ENCODE results near the gene TMEM41B.
"Not testable (repeated sequence)": the region's sequence is repeated elsewhere in the genome, so short reads cannot be mapped to it uniquely, and the experiment has no call there.

The TMEM41B gene

DNA sequence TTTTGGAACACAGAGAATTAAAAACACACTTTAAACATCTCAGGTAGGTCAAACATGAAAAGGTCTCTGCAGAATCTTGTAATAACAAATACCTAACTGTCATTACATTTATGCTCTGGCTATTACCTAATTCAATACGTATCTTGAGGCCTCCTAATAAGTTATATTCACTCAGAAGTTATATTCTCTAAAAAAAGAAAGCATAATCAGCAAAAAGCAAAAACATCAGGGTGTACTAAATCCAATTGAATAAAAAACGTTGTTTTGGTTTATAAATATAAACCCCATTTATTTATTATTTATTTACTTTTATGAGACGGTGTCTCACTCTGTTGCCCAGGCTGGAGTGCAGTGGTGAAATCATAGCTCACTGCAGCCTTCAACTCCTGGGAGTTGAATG is 10.2 kb downstream of the TMEM41B start:
- no peak for DNase-seq

DNA sequence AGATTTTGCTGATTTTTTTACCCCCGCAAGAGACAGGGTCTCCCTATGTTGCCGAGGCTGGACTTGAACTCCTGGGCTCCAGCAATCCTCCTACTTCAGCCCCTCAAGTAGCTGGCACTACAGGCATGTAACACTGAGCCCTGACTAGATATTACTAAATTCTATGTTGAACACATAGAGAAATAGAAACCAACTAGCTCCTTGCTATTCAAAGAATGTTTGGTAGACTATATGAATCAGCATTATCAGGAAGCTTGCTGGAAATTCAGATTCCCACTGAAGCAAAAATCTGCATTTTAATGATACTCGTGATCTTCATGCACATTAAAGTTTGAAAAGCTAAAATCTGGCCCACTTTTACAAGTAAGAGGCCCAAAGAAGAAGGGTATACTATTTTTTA is 11.9 kb downstream of the TMEM41B start:
- no peak for DNase-seq

- no peak for DNase-seq
Observed at GRCh38 chr11:9301720-9302119, 12.7 kb downstream of the TMEM41B start.

- DNase-seq: no peak
Observed at GRCh38 chr11:9293646-9294045, 20.7 kb downstream of the TMEM41B start.

GRCh38 chr11:9285850-9286587 is 28.4 kb downstream of the TMEM41B start:
- DNase-seq: no peak

GRCh38 chr11:9280655-9281301 is 33.6 kb downstream of the TMEM41B start:
- no peak for DNase-seq

DNA sequence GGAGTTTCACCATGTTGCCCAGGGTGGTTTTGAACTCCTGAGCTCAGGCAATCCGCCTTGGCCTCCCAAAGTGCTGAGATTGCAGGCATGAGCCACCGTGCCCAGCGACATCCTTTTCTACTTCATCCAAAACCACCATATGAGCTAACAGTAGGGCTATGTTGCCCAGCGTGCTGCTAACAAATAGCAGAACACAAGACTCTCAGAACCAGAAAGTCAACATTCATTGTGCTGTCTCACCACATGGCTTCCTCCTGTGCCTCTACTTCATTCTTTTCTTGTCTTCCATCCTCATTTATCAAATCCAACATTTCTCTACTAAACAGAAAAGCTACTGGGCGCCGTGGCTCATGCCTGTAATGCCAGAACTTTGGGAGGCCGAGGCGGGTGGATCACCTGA is 37.2 kb downstream of the TMEM41B start:
- DNase-seq: no peak

- no peak for DNase-seq
Observed at GRCh38 chr11:9276571-9276970, 37.8 kb downstream of the TMEM41B start.

GRCh38 chr11:9274499-9275258 is 39.7 kb downstream of the TMEM41B start:
- DNase-seq: no peak

DNA sequence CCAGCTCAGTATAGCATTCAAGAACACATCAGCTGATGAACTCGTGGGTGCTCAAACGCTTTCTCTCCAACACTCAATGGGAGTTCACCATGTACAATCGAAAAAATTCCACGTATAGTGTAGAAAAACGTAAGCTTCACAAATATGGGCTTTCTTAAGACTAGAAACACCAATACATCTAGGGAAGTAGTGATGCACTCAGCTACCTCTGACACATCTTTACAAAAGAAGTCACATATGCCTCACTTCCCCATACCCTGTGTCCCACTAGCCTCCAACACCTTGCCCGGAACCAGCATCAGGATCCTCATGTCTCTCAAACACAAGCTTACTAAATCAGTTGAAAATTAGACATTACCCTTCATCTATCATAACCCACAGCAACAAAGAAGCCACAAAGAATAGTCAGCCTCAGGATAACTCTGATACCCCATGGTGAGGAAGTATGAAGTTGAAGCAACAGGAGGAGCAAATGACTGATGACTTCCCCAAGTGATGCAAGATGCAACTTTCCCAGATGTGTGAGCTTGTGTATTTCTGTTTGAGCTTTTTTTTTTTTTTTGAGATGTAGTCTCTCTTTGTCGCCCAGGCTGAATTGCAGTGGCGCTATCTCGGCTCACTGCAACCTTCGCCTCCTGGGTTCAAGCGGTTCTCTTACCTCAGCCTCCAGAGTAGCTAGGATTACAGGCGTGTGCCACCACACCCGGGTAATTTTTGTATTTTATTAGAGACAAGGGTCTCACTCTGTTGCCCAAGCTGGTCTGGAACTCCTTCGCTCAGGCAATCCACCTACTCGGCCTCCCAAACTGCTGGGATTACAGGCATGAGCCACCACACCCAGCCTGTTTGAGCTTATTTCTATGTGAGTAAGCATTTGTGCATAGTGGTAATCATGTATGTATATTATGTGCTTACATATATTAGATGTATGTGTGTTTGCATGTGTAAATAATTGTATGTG is 40.7 kb downstream of the TMEM41B start:
- DNase-seq: no peak

DNA sequence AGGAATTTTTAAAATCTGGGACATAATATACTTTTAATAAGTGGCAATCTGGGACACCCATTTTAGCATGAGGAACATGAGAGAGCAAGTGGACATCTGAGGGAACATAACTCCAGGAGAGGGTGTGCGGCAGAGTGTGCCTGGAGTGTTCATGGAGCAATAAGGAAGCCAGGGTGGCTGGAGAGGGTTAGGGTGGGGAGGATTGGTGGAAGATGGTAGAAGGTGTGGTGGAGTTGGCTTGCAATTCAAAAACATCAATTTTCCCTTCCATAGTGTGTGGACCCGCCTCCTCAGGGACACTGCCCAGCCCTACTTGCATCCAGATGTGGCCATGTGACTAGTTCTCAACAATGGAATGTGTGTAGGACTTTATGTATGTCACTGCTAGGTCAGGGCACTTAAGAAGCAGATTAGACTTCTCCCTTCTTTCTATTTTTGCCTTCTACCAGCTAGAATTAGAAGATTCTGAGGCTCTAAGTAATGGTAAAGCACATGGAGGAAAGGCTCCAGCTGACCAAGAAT is 44.8 kb downstream of the TMEM41B start:
- DNase-seq: no peak

DNA sequence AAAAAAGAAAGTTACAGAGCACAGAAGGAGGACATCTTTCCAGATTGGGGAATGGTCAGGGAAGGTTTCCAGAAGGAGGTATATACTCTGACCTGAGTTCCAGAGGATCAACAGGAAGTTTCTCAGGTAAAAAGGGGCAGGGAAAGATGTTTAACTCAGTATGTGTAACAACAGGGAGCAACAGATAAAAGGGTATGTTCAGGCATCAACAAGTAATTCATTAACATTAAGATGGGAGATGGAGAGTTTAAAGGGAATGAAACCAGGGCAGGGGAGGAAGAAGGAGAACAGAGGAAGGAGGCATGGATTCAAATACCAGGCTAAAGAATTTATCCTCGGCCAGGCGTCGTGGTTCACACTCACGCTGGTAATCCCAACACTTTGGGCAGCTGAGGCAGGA is 46.7 kb downstream of the TMEM41B start:
- DNase-seq: no peak

GRCh38 chr11:9266926-9267325 is 47.5 kb downstream of the TMEM41B start:
- DNase-seq: no peak

- DNase-seq: no peak
Observed at GRCh38 chr11:9266132-9266736, 48.2 kb downstream of the TMEM41B start.

DNA sequence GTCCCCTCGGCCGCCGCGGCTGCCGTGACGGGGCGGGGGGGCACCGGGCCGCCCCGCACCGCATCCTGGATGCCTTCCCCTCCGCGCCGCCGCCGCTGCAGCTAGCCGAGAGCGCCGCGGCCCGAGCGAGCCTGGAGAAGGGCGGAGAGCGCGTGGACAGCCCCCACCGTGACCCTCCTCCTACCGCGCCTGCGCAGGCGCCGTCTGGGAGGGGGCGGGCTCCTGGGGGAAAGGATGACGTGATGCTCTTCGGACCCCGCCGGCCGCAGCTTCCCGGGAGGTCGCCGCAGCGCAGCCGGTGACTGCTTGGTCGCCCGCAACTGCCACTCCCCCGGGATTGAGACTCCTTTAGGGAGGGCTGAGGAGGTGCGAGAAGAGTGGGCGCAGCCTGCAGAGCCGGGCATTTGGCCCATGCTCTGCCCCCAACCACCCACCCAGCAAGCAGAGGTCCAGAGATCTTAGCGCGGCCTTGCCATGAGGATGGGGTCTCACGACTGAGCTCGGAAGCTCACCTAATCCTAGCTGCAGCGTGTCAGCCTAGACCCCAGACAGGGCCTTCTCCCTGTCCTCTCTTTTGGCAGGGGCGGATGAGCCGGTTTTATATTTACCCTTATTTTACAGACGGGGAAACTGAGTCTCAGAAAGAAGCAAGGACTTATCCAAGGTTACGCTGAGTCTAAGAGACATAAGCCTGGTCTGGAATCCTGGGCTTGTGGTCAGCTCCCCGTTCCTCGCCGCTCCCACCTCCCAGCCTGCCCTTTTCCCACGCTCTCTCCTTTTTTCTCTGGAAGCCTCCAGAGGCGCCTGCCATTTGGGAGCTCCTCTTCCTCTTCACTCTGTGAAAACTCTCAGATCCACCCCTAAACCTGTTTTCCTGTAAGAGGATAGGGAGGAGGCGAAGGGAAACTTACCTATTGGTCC is 48.9 kb downstream of the TMEM41B start, which contains the start of gene DENND5A:
TSS of gene DENND5A (minus strand) at position 140 of the 921 bp plus-strand sequence. CDS start 281 bp downstream, outside the sequence.
- DNase-seq: peak; percentile 55

GRCh38 chr11:9264316-9265210 is 49.8 kb downstream of the TMEM41B start:
- no peak for DNase-seq

GRCh38 chr11:9263840-9264315 is 50.5 kb downstream of the TMEM41B start:
- DNase-seq: no peak

DNA sequence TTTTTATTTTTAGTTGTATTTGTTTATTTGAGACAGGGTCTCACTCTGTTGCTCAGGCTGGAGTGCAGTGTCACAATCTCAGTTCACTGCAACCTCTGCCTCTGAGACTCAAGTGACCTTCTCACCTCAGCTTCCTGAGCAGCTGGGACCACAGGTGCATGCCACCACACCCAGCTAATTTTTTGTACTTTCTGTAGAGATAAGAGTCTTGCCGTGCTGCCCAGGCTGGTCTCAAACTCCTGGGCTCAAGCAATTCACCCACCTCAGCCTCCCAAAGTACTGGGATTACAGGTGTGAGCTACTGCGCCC is 53.6 kb downstream of the TMEM41B start:
- not testable (repeated sequence) for DNase-seq

DNA sequence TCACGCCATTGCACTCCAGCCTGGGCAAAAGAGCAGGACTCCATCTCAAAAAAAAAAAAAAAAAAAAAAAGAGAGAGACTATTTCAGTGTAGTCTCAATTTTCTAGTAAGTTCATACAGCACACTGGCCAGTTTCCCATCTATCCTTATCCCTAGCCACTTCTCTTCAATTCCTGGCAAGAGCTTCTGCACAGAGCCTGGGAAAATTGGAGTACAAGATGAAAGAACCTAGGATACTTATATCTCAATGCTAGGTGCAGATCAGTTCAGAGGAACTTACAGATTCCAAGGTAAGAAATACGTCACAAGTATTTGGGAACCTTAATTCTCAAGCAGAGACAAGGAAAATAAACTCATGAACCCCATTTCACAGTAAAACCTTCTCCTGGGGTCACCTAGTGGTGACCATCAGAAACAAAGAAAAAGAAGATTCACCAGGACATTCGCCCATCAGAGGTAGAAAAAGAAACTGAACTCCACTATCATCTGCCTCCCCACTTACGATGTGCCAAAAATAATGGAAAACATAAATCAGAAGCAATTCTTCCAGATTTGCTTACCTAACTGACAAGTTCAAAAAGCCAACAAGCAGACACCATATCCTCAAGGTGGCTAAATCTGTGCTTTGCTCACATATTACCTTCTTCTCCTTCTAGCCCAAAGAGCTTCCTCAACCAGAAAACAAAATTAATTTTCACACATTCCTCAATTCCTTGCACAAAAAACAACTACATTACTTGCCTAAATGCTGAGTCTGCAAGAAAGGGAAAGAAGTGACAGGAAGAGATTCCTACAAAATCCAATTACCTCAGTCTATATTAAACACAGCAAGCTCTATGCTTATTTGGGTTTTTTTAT is 54.2 kb downstream of the TMEM41B start:
- no peak for DNase-seq
